IgD-negative memory B cell (primary cell): ENCODE data around the gene GAST. TPM values are rescaled to one million over a fixed set of nuclear protein-coding genes. Genes with fewer than 3 reads are reported as not detected.
"Not testable (repeated sequence)": the region's sequence is repeated elsewhere in the genome, so short reads cannot be mapped to it uniquely, and the experiment has no call there.

ENCODE experiments used
- H3K27ac Mint-ChIP-seq, 3 donors: one replicate each; pipeline ENCODE4 v1.8.0; 2020 to 2022; ENCODE audit warnings: mild to moderate bottlenecking in 3 of 3, mixed read lengths in 3 of 3, moderate library complexity in 1 of 3
- H3K27me3 Mint-ChIP-seq: one replicate; pipeline ENCODE4 v1.8.0; 2021; ENCODE audit warnings: mixed read lengths
- H3K36me3 Mint-ChIP-seq: one replicate; pipeline ENCODE4 v1.8.0; 2020; ENCODE audit warnings: mild to moderate bottlenecking, mixed read lengths
- H3K4me1 Mint-ChIP-seq, 3 donors: one replicate each; pipeline ENCODE4 v1.8.0; 2020 to 2022; ENCODE audit warnings: mixed read lengths in 3 of 3, mild to moderate bottlenecking in 1 of 3
- H3K4me3 Mint-ChIP-seq, 4 donors: one replicate each; pipeline ENCODE4 v1.8.0; 2020 to 2022; ENCODE audit warnings: mild to moderate bottlenecking in 4 of 4, mixed read lengths in 4 of 4, moderate library complexity in 3 of 4
- H3K9me3 Mint-ChIP-seq, 3 donors: one replicate each; pipeline ENCODE4 v1.8.0; 2020 to 2021; ENCODE audit warnings: mixed read lengths in 3 of 3, mild to moderate bottlenecking in 1 of 3
- polyA plus RNA-seq: library from polyadenylated mRNA; unstranded; fragments of 300-500 nt; fragmentation: Illumina TruSeq; gene quantifications from one replicate; pipeline ENCODE4 v1.2.3, GENCODE V29; 2021

The GAST gene
- not detected for polyA plus RNA-seq

- peaks cover 13% of the 10 kb centered on the region for H3K27me3 Mint-ChIP-seq
- peak within 1 kb of the TSS in 1 of 4 donors; percentile 47 for H3K4me3 Mint-ChIP-seq
- H3K4me1 Mint-ChIP-seq: peaks cover 0 to 3% (median 0%) of the 10 kb centered on the region in 3 donors
- no peaks in the 10 kb centered on the region for H3K9me3 Mint-ChIP-seq
- H3K27ac Mint-ChIP-seq: no peak within 1 kb of the TSS
- H3K36me3 Mint-ChIP-seq: peaks cover 2% of the 10 kb centered on the region
Observed at GRCh38 chr17:41711669-41712400, at the start of gene GAST. Gene GAST (plus strand): TSS chr17:41712331. CDS start chr17:41715437, 3,106 bp downstream.

- Mint-ChIP-seq H3K27ac (peak overlapping the region in 1 of 3 donors; percentile 91), H3K4me3 (peak overlapping the region in 1 of 4 donors; percentile 74), H3K36me3 (no peaks in the 10 kb centered on the region)
Observed at GRCh38 chr17:41663451-41664171, 48.5 kb upstream of the GAST start.

DNA sequence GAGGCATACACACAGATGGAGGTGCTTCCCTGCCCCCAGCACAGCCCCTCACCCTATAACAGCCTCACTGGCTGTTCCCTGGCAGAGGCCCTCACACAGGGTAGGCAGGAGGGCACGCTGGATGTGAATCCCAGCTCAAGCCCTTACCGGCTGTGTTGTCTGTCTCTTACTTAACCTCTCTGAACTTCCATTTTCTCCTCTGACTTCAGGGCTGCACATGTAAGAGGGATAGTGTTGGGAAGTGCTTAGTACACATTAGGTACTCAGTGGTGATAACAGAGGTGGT, 48.0 kb upstream of the GAST start:
- H3K9me3 Mint-ChIP-seq: no peaks in the 10 kb centered on the region
- peak overlapping the region in 1 of 3 donors; percentile 91 for H3K27ac Mint-ChIP-seq
- H3K36me3 Mint-ChIP-seq: no peaks in the 10 kb centered on the region
- peaks cover 23 to 26% (median 24%) of the 10 kb centered on the region in 3 donors for H3K4me1 Mint-ChIP-seq
- peak overlapping the region in 1 of 4 donors; percentile 74 for H3K4me3 Mint-ChIP-seq
- peaks cover 2% of the 10 kb centered on the region for H3K27me3 Mint-ChIP-seq

More at GRCh38 chr17:41663451-41664171, 48.5 kb upstream of the GAST start:
- peaks cover 2% of the 10 kb centered on the region for H3K27me3 Mint-ChIP-seq
- peaks cover 23 to 26% (median 24%) of the 10 kb centered on the region in 3 donors for H3K4me1 Mint-ChIP-seq
- H3K9me3 Mint-ChIP-seq: no peaks in the 10 kb centered on the region

- H3K27me3 Mint-ChIP-seq: peaks cover 2% of the 10 kb centered on the region
- no peaks in the 10 kb centered on the region for H3K9me3 Mint-ChIP-seq
- H3K27ac Mint-ChIP-seq: peak overlapping the region; percentile 92 to 99 (median 99)
- peaks cover 25 to 26% (median 26%) of the 10 kb centered on the region in 3 donors for H3K4me1 Mint-ChIP-seq
- peaks cover 2% of the 10 kb centered on the region for H3K36me3 Mint-ChIP-seq
- H3K4me3 Mint-ChIP-seq: peak overlapping the region; percentile 85 to 97 (median 91)
Observed at GRCh38 chr17:41664587-41665565, 47.3 kb upstream of the GAST start.

DNA sequence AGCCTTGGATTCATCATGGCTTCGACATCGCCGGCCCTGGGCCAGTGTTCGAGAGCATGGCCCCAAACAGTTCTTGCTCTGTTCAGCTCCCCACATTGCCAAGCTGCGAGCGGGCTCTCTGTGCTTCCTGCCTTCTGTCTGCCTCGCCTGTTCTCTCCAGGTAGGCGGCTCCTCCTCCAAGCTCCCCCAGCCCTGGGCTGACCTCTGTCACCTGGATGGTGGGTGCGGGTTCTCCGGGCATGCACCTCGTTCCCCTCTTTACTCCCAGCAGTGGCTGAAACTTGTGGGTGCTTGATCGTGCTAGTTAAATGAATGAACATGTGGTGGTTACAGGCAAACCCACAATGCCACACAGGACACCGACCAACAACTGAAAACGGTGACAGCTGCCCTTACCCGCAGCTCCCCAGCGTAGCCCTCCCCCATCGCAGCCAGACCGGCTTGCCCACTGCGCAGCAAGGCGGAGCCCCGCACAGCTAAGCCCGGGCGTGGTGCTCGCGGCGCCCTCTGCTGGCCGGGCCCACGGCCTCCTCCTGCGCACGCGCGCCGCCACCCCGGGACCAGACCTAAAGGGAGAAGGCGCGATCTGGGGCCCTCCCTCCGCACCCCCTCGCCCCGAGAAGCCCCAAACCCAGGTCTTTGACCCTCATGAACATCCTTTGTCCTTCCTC, 46.4 kb upstream of the GAST start:
- Mint-ChIP-seq H3K4me3 (peak overlapping the region; percentile 85 to 97 (median 91)), H3K36me3 (peaks cover 2% of the 10 kb centered on the region), H3K27ac (peak overlapping the region; percentile 92 to 99 (median 99)), H3K27me3 (no peaks in the 10 kb centered on the region), H3K4me1 (peaks cover 25 to 26% (median 26%) of the 10 kb centered on the region in 3 donors), H3K9me3 (no peaks in the 10 kb centered on the region)

DNA sequence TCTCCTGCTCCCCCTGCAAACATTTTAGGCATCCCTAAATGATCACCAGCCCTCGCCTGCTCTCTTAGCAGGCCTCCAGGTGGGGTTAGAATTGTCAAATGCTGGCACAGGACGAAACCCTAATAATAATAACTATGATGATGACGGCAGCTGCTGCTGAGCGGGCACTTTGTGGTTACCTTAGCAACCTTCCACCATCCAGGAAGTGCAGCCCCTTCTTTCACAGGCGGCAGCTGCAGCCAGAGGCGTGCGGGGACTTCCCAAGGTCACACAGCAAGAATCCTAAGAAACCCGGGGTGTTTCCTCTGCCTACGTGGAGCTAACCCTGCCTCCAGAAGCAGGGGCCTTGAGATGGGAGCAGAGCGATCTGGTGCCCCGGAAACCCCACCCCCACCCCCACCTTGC, 45.9 kb upstream of the GAST start:
- Mint-ChIP-seq H3K36me3 (peaks cover 2% of the 10 kb centered on the region), H3K27ac (peak overlapping the region; percentile 92 to 99 (median 99)), H3K4me1 (peaks cover 25 to 26% (median 26%) of the 10 kb centered on the region in 3 donors), H3K27me3 (no peaks in the 10 kb centered on the region), H3K9me3 (no peaks in the 10 kb centered on the region), H3K4me3 (peak overlapping the region; percentile 85 to 97 (median 91))

- Mint-ChIP-seq H3K9me3 (no peaks in the 10 kb centered on the region), H3K27me3 (no peaks in the 10 kb centered on the region), H3K27ac (peak overlapping the region; percentile 92 to 99 (median 99)), H3K36me3 (peaks cover 2% of the 10 kb centered on the region), H3K4me1 (peaks cover 25 to 26% (median 26%) of the 10 kb centered on the region in 3 donors), H3K4me3 (peak overlapping the region; percentile 85 to 97 (median 91))
Observed at GRCh38 chr17:41666708-41667279, 45.3 kb upstream of the GAST start.

- H3K4me3 Mint-ChIP-seq: peak overlapping the region; percentile 85 to 97 (median 92)
- no peaks in the 10 kb centered on the region for H3K9me3 Mint-ChIP-seq
- peaks cover 2% of the 10 kb centered on the region for H3K36me3 Mint-ChIP-seq
- H3K27ac Mint-ChIP-seq: peak overlapping the region; percentile 92 to 99 (median 99)
- peaks cover 25 to 26% (median 26%) of the 10 kb centered on the region in 3 donors for H3K4me1 Mint-ChIP-seq
- no peaks in the 10 kb centered on the region for H3K27me3 Mint-ChIP-seq
Observed at GRCh38 chr17:41667280-41668041, 44.7 kb upstream of the GAST start.

DNA sequence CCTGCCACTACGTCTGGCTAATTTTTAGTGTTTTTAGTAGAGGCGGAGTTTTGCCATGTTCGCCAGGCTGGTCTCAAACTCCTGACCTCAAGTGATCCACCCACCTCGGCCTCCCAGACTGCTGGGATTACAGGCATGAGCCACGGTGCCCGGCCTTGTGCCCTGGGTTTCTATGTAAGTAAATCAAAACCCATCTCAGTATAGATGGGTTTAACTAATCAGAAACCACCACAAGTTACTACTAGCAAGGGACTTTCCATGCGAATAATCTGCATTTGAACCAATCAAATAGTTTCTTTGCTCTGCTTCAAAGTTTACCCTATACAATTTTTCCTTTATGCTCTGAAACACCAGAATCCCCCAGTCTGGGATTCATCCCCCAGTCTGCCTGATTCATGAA, 40.0 kb upstream of the GAST start:
- Mint-ChIP-seq H3K4me1 (peaks cover 17 to 27% (median 26%) of the 10 kb centered on the region in 3 donors), H3K4me3 (no peak overlapping the region), H3K27ac (peak overlapping the region in 1 of 3 donors; percentile 16), H3K27me3 (no peaks in the 10 kb centered on the region), H3K36me3 (peaks cover 5% of the 10 kb centered on the region), H3K9me3 (no peaks in the 10 kb centered on the region)

GRCh38 chr17:41675157-41676057, 36.7 kb upstream of the GAST start:
- H3K36me3 Mint-ChIP-seq, H3K27me3 Mint-ChIP-seq, H3K9me3 Mint-ChIP-seq: not testable (repeated sequence)
- Mint-ChIP-seq H3K4me1 (peaks cover 28 to 34% (median 28%) of the 10 kb centered on the region in 3 donors), H3K4me3 (peak overlapping the region in 2 of 4 donors; percentile 67 to 89), H3K27ac (peak overlapping the region; percentile 83 to 92 (median 91))

GRCh38 chr17:41676058-41676419, 36.1 kb upstream of the GAST start:
- Mint-ChIP-seq H3K27me3 (peaks cover 2% of the 10 kb centered on the region), H3K9me3 (peaks cover 0 to 2% (median 0%) of the 10 kb centered on the region in 3 donors), H3K36me3 (peaks cover 3% of the 10 kb centered on the region), H3K4me3 (peak overlapping the region; percentile 67 to 89 (median 72)), H3K4me1 (peaks cover 28 to 34% (median 28%) of the 10 kb centered on the region in 3 donors), H3K27ac (peak overlapping the region; percentile 83 to 92 (median 91))

GRCh38 chr17:41678411-41678906, 33.7 kb upstream of the GAST start:
- peak overlapping the region; percentile 56 to 90 (median 80) for H3K4me3 Mint-ChIP-seq
- H3K27ac Mint-ChIP-seq: peak overlapping the region; percentile 73 to 95 (median 89)
- H3K36me3 Mint-ChIP-seq: peaks cover 3% of the 10 kb centered on the region
- H3K4me1 Mint-ChIP-seq: peaks cover 31 to 34% (median 31%) of the 10 kb centered on the region in 3 donors
- peaks cover 4% of the 10 kb centered on the region for H3K27me3 Mint-ChIP-seq
- H3K9me3 Mint-ChIP-seq: peaks cover 0 to 2% (median 0%) of the 10 kb centered on the region in 3 donors
